CD4-positive, alpha-beta T cell treated with Interleukin-15 for 1 hour (primary cell): ENCODE results near the gene PPL.
"Not testable (repeated sequence)": the region's sequence is repeated elsewhere in the genome, so short reads cannot be mapped to it uniquely, and the experiment has no call there.

Source experiments
- DNase-seq: peaks from one replicate; pipeline ENCODE4 v3.0.0-alpha.2; 2020

Gene PPL

DNA sequence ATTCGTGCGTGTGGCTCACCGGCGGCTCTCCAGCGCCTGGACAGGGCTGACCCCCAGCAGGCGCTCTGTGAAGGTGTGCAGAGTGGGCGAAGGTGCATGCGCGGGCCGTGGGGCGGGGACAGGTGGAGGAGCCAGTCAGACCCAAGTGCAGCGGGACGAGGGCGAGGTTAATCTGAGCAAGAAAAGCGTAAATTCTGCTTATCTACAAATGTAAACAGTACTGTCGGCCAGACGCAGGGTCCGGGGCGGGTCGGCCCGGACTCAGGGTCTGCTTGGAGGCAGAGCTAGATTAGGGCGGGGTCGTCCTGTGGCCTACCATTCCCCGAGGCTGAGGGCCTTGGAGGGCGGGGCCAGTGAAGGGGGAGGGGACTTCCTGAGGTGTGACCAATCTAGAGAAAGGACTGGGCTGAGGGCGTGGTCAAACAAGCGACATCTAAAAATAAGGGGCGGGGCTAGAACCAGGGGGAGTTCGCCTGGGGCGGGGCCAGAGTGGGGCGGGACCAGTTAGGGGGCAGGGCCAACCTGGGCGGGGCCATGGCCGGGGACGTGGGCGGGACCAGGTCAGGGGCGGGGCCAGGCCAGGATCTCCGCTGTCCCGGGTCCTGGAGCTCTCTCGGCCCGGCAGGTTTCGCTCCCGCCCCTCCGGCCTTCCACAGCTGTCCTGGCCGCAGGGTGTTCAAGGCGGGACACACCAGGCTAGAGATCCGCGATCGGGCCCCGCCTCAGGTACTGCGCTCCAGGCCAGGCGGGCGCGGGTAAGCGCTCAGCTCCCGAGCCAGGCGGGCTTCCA is 21.0 kb upstream of the PPL start, which contains the start of gene SEC14L5:
Gene SEC14L5, plus strand, starts transcription at position 611 of the 790 bp plus-strand sequence. CDS start 994 bp downstream, outside the sequence.
- DNase-seq, result peak; percentile 89

DNA sequence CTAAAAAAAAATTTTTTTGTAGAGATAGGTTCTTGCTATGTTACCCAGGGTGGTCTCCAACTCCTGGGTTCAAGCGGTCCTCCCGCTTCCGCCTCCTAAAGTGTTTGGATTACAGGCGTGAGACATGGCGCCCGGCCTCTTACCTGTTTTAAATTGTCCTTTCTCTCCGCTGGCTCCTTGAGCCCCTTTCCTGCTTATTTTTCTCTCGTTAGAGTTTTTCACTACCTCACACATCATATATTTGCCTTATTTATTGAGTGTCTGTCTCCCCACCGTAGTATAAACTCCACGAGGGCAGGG is 20.4 kb upstream of the PPL start:
- DNase-seq, result no peak

DNA sequence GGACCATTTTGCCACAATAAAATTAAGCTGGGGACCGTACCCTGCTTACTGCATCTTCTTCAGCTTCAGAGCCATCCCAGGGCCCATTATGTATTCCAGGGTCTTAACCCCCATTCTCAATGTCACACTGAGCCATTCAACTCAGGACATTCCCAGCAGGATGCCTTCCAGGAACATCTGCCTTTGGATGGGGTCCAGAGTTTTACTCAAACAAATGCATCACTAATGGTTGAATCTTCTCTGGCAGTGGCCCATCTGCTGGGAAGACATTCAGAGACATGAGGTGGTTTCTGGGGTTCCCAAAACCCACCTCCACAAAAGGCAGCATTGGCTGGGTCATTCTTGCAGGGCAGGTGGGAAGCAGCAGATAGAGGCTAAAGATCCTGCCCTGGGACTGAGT is 17.8 kb upstream of the PPL start:
- no peak for DNase-seq

DNA sequence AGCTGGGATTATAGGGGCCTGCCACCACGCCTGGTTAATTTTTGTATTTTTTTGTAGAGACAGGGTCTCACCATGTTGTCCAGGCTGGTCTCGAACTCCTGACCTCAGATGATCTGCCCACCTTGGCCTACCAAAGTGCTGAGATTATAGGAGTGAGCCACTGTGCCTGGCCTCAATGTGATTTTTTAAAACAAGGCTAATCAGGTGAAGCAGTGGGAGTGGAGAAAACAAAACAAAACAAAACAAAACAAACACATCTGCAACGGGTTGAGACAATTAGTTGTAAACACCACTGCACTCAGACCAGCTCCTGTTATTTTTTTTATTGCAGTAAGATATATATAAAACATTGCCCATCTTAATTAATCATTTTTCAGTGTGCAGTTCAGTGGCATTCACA is 14.6 kb upstream of the PPL start:
- DNase-seq, result not testable (repeated sequence)

DNA sequence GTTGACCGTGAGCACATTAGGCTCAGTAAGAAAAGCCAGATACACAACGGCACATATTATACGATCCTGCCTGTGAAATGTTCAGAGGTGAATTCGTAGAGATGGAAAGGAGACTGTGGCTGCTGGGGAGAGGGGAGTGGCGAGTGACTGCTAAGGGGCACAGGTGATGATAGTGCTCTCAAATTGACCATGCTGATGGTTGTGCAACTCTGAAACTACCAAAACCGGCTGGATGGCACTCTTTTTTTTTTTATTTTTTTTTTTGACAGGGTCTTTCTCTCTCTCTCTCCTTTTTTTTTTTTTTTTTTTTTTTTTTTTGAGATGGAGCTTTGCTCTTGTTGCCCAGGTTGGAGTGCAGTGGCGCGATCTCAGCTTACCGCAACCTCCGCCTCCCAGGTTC is 13.0 kb upstream of the PPL start:
- no peak for DNase-seq

DNA sequence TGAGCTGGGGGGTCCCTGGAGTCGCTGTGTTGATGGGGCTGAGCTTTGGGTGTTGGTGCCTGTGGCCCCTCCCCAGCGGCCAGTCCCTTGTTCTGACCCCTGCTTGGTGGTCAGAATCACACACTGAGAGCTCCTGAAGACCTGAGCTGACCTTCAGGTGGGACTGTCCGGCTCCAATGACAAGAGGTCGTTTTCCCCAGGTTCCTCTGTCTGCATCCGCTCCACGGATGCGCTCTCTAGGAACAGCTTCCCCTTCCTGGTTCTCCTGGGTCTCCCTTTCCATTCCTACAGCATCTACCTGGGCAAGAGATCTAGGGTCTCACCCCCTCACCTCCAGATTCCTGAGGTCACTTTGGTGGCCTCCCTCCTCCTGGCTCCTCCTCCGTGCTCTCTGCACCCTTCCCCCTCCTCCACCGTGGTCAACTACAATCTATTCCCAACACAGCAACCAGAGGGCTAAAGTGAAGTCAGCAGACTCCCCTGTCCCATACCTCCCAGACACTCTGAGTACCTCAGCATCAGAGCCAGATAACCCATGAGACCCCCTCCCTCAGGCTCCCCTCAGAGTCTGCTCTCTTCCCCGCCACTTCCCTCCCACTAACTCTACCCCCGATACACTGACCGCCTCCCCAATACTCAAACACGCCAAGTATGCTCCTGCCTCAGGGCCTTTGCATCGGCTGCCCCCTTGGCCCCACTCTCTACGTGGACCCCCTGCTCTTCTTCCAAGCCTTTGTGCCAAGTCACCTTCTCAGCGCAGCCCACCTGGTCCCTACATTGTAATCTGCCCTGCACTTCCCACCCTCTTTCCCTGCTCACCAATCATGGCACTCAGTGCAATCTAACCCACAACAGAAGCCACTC is 12.2 kb upstream of the PPL start:
- DNase-seq, result no peak

DNA sequence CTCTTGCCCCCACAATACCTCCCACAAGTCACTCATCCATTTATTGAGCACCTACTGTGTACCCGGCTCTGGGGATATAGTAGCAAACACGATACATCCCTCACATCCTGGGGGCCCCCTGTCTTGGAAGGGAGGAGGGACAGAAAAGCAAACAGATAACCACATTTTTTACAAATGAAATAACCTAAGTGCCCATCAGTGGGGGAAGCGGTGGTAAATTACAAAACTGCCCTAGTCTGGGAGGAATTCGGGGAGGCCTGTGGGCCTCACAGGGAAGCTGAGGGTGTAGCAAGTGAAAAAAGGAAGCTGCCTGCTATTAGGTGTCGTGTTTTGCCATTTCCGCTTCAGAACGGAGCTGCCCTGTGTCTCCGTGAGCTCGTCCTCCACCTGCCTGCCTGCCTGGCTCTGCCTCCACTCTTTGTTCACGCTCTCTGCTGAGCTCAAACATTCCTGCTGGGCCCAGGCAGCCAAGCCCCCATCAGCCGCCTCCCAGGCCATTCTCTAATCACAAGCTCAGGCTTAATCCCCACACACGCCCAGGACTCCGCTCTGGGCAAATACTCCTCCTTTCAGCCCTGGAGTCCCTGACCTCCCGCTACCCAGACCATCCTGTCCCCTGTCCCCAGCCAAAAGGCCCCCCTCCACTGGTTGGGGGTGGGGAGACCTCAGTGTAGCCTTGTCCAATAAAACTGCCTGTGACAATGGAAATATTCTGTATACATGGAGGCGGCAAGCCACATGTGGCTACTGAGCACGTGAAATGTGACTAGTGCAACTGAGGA is 11.0 kb upstream of the PPL start:
- no peak for DNase-seq

DNA sequence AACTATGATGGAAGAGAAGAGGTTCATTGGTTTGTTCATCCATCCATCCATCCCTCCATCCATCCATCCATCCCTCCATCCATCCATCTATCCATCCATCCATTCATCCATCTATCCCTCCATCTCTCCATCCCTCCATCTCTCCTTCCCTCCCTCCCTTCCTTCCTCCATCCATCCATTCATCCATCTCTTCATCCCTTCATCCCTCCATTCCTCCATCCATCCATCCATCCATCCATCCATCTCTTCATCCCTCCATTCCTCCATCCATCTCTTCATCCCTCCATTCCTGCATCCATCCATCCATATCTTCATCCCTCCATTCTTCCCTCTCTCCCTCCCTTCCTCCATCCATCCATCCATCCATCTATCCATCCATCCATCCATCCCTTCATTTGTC is 10.0 kb upstream of the PPL start:
- DNase-seq, result no peak

DNA sequence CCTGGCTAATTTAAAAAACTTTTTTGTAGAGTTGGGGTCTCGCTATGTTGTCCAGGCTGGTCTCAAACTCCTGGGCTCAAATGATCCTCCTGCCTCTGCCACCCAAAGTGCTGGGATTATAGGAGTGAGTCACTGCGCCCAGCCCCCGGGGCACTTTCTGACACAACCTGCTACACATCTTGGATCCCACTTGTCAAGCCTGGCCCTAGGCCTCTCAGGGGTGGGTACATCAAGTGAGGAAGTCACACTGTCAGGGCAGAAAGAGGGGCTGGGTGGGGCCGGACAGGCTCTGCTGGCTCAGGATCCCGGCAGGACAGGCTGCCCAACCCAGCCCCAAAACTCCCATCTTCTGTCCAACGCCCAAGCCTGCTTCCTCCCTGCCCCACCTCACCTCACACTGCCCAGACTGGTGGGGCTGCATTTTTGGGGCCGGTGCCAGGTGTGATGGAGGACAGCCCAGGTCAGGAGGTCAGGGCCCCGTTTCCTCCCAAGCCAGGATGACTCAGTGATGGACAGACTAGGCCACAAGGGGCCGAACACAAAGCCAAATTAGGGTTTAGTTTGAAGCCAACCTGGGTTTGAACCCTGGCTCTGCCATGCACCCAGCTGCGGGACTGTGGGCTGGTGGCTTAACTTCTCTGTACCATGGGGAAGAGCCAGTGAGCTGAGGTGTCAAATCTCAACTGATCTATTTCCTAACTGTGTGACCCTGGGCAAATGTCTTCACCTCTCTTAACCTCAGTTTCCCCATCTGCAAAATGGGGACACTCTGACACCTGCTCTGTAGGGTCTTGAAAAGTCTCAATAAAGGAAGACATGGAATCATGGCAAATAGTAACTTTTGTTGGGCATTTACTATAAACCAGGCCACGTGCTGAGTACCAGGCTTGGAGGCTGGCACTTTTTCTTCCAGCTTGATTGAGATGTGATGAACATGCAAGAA is 8.9 kb upstream of the PPL start:
- no peak for DNase-seq

DNA sequence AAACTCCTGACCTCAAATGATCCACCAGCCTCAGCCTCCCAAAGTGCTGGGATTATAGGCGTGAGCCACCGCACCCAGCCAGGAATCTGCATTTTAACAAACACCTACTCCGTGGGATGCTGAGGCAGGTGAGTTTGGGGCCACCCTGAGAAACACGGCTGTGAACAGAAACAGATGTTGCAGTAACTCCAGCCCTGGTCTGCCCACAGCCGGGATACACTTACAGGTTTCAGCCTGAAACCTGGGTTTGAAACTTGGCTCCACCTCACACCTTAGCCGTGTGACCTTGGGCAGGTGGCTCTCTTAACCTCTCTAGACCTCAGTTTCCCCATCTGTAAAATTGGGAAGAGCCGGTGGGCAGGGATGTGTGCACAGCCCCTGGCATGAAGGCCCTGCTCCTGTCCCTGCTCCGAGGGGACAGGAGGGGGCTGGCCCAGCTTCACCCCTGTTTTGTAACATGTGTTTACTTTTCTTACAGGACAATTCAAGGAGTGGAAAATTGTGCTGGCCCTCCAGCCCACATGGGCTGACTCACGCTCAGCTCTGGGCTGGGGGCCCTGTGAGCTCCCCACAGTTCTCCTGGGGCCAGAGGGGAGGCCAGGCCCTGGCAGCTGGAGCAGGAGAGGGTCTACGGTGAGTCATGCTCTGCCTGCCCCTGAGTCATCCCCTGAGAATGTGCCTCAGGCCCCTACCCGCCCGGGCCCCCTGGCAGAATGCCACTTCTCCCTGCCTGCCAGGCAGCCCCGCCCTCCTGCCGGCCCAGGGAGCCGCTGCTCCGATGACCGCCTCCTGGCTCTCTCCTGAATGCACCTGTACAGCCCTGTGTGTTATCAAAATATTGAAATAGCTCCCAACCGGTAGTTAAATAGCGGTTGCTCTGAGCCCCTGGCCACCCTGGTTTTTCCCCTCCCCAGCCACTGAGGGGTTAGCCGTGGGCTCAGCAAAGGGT is 7.7 kb upstream of the PPL start:
- DNase-seq, result no peak

DNA sequence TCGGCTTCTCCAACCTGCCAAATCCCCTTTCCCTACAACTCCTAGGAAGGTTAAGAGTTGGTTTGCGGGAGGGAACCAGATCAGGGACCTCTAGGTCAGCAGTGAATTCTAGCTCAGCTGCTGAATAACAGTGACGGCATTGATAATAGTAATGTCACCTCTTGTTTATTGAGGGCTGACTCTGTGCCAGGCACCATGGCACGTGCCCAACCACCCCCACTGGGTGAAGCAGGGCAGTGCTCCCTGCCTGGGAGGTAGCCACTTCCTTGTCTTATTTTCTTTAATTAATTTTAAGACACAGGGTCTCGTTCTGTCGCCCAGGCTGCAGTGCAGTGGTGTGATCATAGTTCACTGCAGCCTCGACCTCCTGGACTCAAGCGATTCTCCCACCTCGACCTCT is 5.5 kb upstream of the PPL start:
- DNase-seq, result no peak

DNA sequence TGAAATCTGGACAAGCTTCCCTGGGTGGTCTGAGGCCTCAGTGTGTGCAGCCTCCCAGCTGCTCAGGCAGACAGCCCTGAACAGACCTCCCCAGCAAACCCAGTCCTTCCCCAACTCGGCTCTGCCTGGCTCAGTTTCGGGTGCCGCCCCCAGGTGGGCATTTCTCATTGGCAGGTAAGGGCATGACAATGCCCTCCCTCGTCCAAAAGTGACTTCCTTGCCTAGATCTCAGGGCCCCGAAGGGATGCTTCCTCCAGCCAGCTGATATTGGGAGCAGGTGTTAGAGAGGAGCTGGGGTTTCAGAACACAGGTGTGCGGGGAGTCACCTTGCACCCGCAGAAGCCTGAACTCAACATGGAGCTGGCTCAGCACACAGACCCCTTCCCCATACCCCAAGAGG is 3.8 kb upstream of the PPL start:
- DNase-seq, result no peak

DNA sequence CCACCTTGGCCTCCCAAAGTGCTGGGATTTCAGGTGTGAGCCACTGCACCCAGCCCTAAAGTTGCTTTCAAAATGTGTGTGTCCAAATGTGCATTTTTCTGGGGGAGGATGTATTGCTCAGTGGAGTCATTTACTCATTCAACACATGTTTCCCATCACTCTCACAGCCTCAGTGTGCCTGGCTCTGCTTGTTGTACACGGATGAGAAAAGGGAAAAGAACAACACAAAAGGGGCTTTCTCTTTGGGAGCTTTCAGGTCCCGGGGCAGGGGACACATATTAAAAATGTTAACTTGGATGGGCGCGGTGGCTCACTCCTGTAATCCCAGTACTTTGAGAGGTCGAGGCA is 1.7 kb upstream of the PPL start:
- no peak for DNase-seq

DNA sequence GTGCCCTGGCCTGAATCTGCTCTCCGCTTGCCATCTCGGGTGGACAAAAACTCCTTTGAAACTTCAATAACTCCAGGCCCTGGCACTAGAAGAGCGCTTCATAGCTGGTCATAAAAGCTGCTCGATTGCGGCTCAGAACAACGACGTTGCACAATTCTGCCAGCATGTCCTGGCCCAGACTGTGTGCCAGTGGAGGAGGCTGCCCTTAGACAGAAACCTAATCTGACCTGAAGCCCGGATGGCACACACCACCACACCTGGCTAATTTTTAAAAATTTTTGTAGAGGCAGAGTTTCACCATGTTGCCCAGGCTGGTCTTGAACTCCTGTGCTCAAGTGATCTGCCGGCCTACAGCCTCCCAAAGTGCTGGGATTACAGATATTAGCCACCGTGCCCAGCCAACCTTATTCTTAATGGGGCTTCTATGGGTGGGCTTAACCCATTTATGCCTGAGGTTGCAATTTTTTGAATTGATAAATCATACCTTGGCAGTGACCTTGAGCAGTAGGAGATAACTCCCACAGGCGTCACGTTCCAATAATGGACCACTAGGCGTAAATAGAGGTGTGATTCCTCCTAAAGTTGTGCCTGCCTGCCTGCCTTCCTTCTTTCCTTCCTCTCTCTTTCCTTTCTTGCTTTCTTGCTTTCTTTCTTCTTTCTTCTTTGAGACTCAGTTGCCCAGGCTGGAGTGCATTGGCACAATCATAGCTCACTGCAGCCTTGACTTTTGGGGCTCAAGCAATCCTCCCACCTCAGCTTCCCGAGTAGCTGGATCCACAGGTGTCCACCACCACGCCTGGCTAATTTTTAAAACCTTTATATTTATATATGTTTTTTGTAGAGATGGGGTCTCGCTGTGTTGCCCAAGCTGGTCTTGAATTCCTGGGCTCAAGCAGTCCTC is 1.1 kb upstream of the PPL start:
- no peak for DNase-seq

DNA sequence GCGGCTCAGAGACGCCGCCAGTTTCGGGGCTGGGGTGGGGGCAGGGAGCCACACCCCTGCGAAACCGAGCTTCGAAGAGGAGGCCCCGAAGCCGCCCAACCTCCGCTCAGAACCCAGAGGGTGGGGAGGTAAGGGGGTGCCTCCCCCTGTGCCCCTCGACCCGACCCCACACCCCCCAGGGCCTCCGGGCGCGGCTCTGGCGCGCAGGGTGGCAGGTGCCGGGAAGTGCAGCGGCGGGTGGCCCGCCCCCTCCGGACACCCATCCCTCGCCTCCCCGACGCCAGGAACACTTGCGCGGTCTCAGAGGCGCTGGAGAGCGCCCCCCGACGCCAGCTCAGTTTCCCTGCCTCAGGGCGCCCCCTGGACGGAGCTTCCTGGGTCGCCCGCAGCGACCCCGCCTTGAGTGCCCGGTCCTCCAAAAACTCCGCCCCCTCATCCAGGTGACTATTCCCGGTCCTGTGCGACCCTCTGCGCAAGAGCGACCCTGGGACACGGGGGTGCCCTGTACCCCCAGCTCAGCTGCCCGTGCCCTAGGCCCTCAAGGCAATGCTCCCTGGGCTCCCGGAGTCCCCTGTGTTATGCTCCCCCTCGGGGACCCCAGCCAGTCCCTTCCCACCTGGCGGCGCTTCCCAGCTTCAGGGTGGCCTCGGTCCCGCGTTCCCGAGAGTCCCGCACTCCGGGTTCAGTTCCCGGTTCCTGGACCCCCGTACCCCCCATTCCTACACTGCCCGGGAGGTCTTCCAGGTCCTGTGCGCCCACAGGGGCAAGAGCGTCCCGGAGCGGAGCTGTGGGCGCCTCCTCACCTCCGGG is 562 bp downstream of the PPL start:
- DNase-seq, result no peak

DNA sequence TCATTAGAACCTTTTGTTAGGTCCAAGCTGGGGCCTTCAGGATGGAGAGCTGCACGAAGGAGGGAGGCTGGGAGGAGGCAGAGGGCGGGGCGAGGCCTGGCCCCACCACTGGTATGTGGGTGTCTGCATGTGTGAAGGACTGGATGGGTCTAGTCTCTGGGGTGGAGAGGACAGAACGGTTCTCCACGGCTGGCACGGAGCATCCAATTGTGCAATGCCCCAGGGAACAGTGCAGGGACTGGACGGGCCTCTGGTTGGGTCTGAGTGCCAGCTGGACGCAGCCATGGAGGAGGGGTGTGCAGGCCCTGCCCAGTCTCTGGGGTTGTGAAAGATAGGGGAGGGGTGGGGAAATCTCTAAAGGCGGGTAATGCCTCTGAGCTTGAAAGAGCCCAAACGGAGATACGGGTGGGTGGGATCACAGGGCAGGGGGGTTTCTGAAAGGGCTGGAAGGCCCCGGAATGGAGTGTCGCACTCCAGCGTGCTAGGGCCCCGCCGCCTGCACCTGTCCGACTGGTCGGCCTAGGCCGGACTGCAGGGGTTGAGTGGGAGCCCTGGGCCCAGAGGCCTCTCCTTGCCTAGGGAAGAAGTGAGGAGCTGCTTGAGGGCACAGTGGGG is 1.6 kb downstream of the PPL start:
- DNase-seq, result no peak

DNA sequence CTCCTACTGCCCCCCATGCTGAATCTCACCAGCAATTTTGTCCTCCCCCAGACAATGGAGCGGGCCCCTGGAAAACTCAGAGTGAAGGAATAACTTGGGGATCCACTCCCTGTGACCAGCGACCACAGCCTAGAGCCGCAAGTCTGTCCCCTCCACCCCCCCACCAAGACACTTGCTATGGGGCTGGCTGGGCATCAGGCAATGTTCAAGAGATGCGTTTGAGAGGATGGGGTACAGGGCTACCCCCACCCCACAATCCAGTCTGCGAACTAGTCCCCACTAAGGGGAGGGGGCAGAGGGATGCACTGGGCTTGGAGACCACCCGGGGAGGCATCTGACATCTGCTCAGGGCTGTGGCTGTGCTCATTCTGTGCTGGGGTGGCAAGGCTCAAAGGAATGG is 2.4 kb downstream of the PPL start:
- DNase-seq, result no peak

DNA sequence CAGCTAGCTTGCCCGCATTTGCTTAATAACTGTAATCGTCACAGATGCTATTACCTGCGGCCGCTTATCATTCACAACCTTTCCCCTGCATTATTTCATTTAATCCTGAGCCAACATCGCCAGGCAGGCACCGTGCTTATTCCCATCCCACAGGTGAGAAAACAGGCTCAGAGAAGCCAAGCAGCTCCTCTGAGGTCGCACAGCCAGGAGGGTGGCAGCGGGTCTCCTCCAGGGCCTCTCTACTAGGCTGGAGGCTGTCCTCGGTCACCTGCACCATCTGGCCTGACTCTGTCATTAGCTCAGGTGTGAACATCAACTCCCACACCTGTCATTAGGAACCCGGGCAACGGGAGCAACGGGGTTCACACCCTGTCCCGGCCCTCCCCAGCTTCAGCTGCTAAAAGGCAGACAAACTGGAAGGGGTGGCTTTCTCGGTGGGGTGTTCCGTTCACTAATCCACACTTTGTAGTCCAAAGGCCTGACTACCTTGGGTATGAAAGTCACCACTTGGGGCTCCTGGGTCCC is 3.0 kb downstream of the PPL start:
- DNase-seq, result no peak

DNA sequence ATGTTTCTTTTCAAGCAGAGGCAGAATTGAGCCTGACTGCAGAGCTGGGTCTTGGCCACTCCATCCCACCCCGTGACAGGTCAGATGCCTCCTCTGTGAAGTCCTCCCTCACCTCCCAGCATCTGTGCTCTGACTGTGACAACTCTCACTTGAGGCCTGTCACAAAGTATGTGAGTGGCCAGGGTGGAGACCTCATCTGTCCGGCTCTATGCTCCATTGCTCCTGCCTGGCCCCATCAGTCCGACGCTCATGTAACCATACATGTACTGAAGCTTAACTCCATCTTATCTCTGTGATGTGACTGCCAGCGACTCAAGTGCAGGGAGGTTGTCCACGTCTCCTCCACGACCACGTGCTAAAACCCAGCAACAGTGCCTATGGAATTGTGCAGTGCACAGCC is 3.5 kb downstream of the PPL start:
- no peak for DNase-seq
